Activated gamma-delta T cell (primary cell): ENCODE measurements around the gene DDX54.
A peak's percentile ranks its signal among the peaks of the same experiment; 100 is the strongest.

ENCODE experiments used
- DNase-seq: peaks from one replicate; lab custom pipeline; 2025; lab: John Stamatoyannopoulos, UW
- total RNA-seq, 2 donors: gene quantifications; one replicate each; lab custom pipeline; 2026; lab: John Stamatoyannopoulos, UW

The DDX54 gene, protein sequence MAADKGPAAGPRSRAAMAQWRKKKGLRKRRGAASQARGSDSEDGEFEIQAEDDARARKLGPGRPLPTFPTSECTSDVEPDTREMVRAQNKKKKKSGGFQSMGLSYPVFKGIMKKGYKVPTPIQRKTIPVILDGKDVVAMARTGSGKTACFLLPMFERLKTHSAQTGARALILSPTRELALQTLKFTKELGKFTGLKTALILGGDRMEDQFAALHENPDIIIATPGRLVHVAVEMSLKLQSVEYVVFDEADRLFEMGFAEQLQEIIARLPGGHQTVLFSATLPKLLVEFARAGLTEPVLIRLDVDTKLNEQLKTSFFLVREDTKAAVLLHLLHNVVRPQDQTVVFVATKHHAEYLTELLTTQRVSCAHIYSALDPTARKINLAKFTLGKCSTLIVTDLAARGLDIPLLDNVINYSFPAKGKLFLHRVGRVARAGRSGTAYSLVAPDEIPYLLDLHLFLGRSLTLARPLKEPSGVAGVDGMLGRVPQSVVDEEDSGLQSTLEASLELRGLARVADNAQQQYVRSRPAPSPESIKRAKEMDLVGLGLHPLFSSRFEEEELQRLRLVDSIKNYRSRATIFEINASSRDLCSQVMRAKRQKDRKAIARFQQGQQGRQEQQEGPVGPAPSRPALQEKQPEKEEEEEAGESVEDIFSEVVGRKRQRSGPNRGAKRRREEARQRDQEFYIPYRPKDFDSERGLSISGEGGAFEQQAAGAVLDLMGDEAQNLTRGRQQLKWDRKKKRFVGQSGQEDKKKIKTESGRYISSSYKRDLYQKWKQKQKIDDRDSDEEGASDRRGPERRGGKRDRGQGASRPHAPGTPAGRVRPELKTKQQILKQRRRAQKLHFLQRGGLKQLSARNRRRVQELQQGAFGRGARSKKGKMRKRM
- total RNA-seq: 81.0 to 93.6 reads per million in 2 donors

DNA sequence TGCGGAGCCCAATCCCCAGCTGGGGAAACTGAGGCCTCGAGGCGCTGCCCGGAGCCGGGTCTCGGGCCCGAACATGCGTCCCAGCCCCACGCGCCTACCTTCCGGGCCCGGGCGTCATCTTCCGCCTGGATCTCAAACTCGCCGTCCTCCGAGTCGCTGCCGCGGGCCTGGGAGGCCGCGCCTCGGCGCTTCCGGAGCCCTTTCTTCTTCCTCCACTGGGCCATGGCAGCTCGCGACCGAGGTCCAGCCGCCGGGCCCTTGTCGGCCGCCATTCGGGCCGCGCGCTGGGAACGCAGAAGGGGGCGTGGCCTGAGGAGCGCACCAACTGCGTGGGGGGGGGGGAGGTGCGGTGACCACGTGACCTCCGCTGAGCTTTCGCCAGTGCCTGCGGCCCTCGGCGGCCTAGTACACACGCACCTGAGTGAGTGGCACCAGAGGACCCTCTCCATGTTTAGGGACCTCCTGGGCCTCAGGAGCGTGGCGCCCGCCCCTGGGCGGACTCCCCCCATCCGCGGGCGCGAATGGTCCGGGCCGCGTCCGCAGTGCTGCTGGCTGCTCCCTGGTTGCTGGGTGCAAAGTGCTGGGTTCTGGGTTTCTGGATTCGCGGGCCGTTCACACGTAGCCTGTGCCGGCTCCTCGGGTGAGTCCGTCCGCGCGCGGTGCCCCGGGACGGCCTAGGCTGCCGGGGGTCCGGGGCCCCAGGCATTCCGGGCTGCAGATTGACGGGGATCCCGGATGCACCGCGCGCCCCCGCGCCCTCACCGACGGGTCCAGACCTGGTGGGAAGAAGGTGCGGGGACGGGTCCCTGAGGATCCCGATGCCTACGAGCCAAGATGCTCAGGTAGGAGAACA lies at the start of gene DDX54, which contains the start of gene RITA1:
Gene DDX54 (minus strand): TSS at position 299 of the 853 bp plus-strand sequence. CDS start 27 bp downstream, at position 272.
Gene RITA1 (plus strand): TSS at position 542 of the 853 bp plus-strand sequence. CDS start 1,026 bp downstream, outside the sequence.
- peak; percentile 66 for DNase-seq

DNA sequence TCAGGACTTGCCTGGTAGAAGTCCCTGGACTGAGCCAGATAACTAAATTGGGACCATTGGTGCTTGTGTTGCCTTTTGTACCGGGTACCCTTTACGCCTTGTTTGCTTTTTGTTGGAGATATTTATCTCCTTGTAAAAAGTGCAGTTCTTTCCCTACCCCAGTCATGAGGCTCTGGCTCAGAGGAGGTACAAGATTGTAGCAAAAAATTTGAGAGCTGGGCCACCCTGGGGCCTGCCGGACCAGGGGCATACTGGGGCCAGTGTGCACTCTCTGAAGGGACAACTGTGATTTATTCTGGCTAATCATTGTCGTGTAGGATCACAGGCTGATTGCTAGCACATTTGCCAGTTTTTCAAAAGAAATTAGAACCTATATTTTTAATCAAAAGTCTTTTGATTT lies 49.2 kb upstream of the DDX54 start:
- DNase-seq: no peak

DNA sequence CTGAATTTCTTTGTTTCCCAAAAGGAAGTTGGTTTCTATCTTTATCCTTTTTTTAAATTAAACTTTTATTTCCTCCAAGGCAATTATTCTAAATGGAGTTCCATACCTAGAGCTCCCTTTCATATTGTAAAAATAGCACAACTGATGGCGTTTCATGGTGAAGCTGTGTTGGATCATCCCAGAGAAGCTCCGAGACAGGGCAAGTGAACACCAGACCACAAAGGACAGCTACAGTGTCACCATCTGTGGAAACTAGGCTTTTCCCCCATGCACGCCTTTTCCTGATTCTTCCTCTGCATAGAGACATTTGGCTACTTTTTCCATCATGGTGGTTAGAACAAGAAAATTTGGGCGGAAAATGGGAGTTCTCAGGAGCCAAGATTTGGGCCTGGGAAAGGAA lies 48.7 kb upstream of the DDX54 start:
- DNase-seq: no peak

DNA sequence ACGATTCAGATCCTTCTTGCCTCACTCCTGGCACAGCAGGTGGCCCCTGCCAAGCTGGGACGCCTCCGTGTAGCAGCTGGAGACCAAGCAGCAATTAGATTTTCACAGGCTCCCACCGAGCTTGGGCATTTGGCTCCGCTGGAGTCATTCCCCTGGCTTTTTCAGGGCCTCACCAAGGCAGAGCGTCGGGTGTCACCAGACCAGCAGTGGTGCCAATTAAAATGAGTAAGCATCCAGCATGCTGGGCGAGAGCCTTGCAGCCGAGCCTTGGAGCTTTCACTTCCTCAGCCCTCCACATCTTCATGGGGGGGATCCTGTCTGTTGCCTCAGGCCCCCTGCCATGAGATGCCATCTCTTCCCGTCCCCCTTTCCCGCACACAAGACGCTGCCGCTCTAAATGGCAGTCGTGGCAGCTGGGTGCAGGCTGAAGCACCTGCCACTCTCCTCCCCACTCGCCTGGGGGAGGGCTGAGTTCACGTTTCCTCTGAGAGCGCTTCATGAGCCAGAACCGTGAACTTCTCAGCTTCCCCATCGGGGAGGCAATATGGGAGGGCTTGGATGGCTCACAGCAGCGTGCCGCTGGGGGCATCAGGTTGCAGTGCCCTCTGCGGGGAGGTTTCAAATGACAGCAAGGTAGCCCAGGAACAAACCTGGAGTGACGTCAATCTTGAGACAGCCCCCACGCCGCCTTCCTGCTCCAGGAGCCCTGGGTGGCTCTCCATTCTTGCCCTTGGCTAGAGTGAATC lies 47.7 kb upstream of the DDX54 start:
- DNase-seq: no peak

DNA sequence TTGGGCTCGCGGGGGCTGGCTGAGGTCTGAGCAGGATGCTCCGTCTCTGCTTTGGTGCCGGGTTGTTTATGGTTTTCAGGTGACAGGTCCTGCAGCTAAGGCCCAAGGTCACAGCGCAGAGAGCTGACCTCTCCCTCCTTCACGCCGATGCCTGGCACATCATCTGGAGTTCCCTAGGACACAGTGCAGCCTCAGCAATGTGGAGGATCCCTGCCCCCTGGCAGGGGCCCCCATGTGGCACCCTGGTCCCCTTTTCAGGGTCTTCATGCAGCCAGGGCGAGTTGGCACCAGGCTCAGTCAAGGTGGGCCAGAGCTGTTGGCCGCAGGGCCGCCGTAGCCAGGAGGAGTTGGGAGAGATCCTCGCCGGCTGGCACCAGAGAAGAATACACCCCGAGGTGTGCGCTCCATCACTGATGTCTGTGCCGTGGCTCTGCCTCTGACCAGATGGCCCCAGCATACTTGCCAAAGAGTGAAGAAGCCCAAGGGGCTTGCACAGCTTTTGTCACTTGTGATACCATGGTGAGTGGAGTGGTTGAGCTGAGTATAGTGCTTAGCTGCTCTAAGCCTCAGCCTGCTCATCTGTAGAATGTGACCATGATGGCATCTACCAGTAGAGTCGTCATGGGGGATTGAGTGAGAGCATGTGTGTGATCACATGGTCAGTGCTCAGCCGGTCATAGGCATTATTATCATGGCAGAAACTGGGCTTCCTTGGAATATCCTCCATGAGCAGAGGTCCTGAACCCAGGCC lies 47.0 kb upstream of the DDX54 start:
- no peak for DNase-seq

DNA sequence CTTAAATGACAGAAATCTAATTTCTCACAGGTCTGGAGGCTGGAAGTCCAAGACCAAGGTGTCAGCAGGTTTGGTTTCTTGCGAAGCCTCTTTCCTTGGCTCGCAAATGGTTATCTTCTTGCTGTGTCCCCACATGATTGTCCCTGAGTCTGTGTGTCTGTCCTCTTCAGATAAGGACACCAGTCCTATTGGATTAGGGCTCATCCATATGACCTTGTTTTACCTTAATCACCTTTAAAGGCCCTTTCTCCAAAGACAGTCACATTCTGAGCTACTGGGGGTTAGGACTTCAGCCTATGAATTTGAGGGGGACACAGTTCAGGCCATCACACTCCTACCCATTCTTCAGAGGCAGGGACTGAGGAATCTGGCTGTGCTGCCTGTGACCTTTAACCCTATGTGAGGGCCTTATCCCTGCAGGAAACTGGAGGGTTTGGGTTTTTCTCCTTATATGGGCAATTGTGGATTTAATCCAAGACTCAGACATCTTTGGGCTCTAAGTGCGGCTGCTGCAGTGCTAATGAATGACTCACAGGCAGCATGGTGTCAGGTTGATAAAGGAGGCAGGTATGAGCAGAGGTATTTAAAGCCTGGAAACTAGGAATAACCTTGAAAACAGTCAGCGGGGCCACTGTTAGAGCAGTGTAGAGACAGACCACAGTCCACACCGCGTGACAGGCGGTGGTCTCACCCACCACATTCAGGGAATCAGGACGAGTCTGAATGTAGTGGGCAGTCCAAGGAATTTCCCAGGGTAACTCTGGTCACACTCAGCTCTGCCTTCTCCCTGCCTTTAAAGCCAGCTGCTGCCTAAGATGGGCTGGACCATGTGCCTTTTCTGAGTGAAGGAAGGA lies 46.2 kb upstream of the DDX54 start:
- no peak for DNase-seq

DNA sequence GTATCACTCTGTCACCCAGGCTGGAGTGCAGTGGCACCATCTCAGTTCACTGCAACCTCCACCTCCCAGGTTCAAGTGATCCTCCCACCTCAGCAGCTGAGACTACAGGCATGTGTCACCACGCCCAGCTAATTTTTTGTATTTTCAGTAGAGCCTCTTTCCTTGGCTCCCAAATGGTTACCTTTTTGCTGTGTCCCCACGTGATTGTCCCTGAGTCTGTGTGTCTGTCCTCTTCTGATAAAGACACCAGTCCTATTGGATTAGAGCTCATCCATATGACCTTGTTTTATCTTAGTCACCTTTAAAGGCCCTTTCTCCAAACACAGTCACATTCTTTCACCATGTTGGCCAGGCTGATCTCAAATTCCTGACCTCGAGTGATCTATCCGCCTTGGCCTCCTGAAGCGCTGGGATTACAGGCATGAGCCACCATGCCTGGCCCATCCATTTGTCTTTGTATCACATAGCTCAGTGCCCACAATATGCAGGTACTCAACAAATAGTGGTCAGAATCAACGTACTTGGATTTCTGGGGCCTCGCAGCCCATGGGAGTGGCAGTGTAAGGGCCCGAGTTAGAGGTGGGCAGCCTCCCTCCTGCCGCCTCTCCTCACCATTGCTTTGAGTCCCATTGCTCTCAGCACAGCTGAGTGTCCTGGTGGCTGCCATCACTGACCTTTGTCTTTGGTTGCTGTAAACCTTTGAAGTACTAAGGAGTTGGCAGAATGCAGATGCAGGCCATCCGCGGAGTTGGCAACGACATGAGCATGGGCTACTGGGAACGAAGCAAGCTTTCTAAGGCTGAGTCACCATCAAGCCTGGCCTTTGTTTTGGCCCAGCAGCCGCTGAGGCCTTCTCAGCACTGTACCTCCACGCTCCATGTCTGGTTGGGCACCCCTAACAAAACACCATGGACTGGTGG lies 45.3 kb upstream of the DDX54 start:
- DNase-seq: no peak

DNA sequence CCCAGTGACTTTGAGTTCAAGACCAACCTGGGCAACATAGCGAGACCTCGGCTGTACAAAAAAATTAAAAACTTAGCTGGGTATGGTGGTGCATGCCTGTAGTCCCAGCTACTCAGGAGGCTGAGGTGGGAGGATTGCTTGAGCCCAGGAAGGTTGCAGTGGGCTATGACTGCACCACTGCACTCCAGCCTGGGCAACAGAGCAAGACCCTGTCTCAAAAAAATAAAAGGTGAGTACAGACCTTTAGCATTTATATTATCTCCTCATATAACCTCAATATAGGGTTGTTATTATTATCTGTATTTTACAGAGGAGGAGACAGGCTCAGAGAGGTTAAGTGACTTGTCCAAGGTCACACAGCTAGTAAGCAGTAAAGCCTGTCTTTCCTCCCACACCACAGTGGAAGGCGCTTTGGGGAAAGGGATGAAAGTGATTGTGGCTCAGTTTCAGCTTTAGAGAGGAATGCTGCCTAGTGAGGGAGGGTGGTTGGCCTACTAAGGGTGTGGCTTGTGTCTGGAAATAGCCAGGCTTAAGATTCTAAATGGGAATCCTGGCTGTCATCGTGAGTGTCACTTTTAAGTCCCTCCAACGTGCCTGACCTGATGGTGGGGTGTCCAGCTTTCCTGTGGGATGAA lies 43.2 kb upstream of the DDX54 start:
- no peak for DNase-seq

DNA sequence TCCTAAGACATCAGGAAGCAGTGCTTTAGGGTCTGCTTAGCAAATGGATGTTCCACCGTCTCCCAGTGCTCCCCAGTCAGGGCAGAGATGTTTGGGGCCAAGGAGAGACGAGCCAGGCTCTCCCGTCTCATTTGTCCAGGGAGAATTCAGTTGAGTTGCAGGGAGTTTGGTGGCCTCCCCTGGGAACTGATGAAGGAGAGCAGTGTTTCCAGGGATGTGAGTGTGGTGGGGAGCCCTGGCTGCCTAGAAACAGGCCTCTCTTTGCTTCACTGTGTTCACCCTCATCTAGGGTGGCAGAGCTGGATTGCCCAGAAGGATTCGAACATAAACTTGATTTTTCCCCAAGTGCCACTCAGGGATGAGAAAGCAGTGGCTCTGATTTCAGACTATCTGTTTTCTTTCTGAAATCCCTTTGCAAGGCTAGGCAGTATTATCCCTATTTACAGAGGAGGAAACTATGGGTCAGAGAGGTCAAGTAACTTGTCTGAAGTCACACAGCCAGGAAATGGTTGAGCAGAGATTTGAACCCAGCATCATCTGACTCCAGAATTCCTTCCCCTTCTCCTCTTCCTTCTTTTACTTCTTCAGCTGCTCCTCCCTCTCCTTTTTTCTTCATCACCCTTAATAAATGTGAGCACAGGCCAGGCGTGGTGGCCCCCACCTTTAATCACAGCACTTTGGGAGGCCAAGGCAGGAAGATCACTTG lies 42.6 kb upstream of the DDX54 start:
- no peak for DNase-seq

DNA sequence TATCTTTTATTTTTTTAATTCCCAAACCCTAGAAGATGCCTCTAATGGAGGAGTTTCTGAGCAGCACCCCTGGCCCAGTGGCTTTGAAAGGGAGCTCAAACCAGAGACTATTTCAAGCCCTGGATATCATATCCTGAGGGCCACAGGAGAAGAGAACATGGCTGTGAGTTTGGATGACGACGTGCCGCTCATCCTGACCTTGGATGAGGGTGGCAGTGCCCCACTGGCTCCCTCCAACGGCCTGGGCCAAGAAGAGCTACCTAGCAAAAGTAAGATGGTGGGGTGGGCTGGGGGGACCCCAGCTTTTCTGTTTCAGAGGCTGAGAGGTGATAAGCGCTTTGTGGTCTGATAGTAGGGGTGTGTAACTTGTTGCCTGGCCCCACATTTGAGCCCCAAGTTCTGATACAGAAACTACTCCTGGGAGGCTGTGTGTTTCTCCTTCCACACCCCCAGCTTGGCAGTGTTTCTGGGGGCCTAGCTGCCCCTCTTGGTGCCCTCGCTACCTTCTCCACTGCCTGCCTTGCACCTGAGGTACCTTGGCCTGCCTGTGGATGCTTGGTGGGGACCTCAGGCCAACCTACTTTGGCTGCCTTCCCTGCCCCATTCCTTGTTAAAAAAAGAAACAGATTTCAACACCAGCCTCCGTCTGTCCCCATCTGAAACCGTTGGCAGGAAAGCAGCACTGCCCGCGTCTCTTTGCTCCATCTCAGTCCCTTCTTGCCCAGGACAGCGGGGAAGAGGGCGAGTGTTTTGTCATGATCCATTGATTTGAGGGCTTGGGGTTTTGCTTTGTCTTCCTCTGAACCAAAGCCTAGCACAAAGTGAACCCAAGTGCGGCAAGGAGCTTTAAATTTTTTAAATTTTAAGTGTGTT lies 41.7 kb upstream of the DDX54 start:
- no peak for DNase-seq

DNA sequence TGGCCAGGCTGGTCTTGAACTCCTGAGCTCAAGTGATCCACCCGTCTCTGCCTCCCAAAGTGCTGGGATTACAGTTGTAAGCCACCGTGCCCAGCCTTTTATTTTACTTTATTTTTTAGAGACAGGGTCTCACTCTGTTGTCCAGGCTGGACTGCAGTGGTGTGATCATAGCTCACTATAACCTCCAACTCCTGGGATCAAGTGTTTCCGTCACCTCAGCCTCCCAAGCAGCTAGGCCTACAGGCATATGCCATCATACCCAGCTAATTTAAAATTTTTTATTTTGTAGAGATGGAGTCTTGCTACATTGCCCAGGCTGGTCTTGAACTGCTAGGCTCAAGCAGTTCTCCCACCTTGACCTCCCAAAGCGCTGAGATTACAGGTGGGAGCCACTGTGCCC lies 39.7 kb upstream of the DDX54 start:
- no peak for DNase-seq

DNA sequence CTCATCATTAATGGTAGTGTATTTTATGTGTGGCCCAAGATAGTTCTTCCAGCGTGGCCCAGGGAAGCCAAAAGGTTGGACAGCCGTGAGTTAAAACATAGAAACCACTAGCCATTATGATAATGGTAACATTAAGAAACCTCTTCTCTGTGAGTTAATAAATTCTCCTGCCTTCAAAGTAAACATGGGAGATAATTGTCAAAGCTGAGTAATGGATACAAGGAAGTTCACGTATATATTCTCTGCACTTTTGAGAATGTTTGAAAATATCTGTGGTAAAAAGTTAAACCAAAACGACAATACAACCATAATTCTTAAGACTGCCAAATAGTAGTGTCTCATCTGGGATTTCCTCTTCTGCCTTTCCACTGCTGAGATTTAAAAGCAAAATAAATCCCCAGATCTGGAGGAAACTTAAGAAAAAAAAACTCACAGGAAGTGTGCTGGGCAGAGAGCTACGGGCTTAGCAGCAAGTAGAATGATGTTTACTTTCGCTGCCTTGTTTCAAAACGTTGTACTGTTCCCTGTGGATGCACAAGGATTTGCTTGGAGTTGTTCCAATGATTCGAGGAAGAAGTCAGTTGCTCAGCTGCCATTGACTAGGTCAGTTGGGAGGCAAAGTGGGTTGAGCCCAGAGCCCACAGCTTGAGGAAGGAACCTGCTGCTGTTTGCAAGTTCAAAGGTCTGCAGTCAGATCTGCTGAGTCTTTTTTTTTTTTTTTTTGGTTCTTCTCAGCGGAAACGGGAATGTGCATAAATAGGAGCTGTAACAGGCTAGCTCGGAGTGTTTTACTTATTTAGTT lies 37.7 kb upstream of the DDX54 start:
- DNase-seq: no peak

DNA sequence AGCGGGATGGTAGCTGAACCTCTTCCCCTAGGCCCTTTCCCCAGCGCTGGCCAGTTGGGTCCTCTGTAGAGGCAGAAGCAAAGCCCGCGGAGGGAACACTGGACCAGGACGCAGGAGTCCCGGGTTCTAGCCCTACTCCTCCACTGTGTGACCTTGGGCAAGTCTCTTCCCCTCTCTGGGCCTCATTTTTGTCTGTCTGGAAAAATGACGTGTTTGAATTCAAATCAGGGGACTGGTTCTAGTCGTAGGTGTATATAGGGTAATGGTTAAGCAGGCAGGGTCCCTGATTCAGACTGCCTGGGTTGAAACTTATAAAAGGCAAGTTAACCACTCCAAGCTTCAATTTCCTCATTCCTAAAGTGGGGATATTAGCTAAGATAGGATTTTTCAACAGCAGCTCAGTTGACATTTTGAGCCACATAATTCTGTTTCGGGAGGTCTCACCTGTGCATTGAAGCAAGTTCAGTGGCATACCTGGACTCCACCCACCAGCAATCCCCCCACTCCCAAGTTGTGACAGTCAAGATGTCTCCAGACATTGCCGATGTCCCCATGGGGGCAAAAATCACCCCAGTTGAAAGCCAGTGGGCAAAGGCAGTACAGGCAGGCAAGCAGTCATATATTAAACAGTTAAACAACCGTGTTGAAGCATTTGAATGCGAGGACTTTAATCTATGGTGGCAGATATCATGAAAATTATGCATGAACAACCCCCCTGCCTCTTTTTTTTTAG lies 36.9 kb upstream of the DDX54 start:
- DNase-seq: no peak

DNA sequence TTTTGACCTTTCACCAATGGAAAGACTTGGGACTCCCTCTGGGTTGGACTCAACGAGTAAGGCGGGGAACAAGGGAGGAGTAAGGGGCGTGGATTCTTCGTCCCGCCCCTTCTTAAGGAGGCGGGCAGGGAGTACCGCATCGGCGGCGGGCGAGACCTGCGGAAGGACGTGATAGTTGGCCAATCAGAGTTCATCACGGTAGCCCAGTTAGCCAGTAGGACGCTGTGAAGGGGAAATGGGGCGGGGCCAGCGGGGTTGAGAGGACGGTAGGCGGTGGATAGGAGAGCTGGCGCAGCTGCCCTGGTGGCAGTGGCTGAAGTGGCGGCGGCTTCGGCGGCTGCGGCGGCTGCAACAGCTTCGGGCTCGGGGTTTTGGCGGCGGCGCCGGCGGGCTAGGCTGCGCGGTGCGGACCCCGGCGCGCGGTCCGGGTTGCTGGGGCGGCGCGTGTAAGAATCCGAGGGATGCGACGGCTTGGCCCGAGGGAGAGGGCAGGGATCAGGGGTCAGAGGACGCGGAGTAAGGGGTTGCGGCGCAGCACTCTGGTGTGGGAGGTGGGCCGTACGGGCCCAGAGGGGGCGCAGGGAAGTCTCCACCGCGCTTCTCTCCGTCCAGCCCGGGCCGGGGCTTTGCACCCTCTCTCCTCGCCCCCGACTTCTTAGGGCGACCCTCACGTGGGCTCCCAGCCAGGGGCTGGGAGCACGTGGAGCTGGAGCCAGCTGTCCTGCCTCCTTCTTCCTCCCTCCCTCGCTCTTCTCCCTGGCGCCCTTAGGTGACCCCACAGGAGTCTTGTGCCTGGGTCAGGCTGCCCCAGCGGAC lies 36.1 kb upstream of the DDX54 start, which contains the start of gene TPCN1:
Gene TPCN1 (plus strand): TSS at position 284 of the 816 bp plus-strand sequence. CDS start 5,389 bp downstream, outside the sequence.
- peak; percentile 86 for DNase-seq
